LoVo (cell line): Measurements from ENCODE around the gene AMOTL1.

ENCODE experiments used
- DNase-seq: peaks from one replicate; pipeline ENCODE4 v3.0.0-alpha.2; 2016; ENCODE audit warnings: low spot score

Gene AMOTL1

DNA sequence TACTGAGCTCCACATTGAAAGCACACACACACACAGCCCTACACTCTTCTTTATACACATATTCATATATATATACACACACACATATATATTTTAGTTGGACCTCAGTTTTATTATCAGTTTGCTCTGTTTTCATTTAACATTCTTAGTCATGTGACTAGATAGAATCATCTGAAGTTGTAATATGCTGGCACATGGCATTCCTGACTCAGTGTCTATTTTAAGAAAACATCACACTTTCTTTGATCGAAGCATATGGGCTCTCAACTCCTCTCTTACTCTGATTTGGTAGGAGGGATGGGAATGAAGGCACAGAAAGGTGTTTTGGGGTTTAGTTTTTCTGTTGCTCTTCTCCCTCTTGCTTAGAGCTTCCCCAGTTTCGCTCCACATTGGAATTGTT lies 24.8 kb downstream of the AMOTL1 start:
- DNase-seq = no peak

DNA sequence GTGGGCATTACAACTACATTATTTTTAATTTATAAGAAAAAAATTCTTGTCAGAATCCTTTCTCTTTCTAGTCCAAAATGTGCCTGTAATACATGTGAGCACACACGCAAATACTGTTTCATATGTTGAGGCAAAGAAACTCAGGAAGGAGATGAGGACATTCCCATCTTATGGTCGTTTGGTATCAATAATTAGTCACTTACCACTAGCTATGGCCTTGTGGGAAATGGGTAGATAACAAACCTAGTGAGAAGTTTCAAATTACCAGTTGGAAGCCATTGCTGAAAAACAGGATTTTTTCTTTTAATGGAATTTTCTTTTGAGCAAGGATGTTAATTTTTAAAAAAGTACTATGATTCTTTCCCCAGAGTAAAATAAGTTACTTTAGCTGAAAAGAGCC lies 25.7 kb downstream of the AMOTL1 start:
- DNase-seq = no peak

DNA sequence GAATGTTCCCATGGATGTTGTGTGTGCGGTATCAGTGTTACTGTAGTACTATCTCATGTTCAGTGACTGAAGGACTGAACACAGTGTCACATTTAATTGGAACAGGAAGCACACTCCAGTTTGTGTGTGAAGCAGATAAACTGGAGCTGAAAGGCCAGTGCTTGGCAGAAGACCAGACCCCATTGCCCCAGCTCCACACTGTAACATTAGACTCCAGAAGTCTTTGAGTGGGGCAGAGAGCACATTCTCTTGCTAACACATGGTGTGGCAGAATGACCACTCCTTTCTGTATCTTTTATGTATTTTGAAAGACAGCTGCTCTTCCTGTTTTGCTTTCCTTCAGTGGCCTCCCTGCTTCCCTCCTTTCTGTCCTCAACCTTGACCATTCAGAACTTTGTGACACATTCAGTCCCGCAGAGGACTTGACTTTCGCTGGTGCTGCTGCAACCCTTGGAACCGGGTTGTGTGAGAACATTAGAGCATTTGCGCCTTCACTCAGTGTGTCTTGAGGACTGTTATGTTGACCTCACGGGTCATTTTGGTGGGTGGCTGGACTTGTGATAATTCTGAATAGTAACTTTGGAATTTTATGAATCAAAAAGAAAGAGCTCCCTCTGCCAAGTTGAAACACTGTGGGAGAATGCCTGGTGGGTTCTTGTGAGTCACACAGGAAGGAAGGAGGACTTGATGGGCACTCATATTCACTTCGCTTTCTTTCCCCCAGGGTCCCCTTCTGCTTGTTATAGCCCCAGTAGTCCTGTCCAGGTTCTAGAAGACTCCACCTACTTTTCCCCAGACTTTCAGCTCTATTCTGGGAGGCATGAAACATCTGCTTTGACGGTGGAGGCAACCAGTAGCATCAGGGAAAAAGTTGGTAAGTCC lies 26.4 kb downstream of the AMOTL1 start:
- no peak for DNase-seq

DNA sequence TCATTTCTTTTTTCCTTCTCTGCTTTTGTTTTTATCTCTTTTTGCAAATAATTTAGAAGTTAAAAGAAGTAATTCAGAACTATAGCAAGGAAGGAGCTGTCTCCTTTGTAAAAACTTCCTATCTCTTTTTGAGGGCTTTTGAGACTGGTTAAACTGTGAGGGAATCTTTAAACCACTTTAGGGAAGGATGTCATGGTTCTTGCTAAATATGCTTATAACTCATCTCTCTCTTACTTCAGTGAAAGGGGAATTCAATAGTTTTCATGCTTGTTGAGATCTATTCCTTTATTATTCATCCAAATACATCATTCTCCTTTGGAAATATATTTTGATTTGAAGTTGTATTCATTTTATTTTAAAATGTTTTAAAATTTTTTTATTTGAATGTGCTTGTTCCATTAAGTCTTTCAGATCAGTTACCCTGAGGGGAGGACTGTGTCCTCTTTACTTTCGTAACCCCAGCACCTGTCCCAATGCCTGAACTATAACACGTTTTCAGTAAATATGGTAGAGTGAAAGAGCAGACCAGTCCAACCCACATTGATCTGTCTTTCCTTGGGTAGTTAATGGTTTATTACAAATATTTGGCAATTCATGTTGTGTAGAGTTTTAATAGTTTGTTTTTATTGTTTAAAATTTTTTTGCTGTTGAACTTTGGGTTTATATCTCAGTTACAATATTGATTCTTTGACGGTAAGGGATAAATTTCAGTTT lies 27.5 kb downstream of the AMOTL1 start:
- no peak for DNase-seq

DNA sequence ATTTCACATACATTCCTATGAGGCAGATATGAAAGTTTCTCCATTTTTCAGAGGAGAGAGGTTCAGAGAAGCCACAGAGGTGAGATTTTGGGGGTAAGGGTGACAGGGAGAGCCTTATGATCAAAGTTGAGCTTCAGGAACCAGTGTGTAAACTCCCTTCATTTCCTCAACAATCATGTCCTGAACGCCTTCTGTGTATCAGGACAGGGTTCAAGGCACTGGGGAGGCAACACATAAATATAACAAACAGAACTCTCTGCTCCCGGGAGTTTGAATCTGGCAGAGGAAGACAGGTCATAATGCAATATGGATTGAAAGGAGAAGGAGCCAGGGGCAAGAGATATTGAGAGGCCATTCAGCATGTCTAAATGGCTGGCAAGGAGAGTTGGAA lies 28.0 kb downstream of the AMOTL1 start:
- no peak for DNase-seq

DNA sequence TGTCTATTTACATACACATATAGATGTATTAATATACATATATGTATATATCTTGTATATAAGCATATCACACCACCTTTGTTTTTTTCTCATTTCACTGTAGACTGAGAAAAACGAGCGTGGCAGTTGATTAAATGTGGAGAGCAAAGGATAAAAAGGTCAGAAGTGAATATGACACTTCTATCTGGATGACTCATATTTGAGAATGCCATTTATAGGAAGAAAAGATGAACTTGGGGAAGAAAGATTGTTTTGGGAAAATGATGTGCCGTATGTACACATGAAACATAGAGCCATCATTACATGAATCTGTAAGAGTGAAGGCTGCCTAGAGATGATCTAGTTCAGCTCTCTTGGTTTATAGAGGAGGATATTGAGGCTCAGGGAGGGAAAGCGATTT lies 28.7 kb downstream of the AMOTL1 start:
- no peak for DNase-seq

DNA sequence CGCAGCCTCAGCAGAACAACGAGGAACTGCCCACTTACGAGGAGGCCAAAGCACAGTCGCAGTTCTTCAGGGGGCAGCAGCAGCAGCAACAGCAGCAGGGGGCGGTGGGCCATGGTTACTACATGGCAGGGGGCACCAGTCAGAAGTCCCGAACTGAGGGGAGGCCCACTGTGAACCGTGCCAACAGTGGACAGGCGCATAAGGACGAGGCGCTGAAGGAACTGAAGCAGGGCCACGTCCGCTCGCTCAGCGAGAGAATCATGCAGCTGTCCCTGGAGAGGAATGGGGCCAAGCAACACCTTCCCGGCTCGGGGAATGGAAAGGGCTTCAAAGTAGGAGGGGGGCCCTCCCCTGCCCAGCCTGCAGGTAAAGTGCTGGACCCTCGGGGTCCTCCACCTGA lies 31.6 kb downstream of the AMOTL1 start:
- no peak for DNase-seq

DNA sequence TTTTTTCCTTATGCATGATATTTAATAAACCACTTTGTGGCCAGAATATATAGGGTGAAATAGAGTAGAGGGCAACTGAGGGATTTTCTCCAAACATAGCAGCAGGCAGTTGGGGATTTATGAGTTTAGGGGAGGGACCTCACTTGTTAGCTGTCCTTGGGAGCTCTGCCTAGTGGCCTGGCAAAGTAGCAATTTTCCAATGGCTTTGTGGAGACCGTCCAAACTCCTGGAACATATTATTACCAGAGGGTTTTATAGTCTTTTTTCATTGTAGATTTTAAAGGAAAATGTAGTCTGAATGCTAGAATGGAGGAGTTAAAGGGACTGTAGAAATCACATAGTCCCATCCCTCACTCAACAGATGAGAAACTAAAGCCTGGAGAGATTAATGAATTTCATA lies 32.3 kb downstream of the AMOTL1 start:
- DNase-seq = no peak

DNA sequence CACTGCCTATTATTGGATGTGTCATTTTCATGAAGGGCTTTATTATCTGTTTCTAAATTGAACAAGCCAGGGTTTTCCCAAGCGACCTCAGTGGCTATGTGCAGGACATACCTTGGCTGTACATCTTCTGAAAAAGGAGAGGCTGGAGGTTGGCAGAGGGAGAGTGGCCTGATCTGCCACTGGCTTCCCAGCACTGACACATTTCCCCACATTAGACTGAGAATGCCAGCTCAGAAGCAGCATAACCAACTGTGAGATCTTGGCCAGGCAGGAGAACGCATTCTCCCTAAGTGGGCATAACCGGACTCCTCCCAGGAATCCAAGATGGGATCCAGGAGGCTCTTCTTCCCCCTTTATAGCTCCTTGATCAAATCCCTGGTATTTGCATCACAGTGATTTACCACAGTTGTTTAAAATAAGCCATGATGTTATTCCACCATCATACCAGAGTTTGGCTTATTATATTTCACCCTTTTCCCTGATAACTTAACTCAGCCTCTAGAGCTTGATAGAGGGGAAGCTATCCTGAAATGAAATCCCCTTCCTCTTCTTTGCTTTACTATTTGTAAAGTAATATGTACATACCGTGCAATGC lies 33.8 kb downstream of the AMOTL1 start:
- no peak for DNase-seq

DNA sequence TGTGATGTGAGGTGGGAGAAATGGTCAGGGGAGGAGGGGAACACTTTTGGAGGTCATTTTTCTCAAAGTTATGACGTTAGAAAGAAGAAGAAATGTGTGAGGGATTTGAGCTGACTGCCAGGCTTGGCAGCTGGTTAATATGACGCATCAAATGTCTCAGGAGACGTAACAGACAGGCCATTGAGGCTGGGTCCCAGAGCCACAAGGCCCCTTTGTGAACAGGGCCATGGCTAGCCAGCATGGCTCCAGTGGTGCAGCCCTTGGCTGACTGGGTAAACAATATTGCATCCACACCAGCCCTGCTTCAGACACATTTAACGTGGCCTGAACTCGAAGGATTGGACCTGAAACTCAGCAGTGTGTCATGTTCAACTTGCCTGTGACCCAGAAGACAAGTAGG lies 34.3 kb downstream of the AMOTL1 start:
- DNase-seq = no peak

DNA sequence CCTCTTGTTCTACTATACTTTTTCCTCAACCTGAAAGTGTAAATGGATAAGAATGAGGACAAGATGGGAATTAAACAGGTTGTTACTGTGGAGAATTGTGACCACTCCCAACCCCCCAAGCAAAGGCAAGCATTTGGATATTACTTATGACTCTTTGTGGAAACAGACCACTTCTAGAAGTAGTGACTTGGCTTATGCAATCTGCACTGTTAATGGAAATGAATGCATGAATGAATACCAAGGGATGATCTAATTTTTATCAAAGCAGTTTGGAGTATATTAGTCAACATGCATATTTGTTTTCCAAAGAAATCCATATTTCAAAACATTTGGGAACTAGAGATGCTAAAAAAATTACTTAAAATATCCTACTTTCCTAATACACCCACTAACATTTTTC lies 35.3 kb downstream of the AMOTL1 start:
- no peak for DNase-seq

DNA sequence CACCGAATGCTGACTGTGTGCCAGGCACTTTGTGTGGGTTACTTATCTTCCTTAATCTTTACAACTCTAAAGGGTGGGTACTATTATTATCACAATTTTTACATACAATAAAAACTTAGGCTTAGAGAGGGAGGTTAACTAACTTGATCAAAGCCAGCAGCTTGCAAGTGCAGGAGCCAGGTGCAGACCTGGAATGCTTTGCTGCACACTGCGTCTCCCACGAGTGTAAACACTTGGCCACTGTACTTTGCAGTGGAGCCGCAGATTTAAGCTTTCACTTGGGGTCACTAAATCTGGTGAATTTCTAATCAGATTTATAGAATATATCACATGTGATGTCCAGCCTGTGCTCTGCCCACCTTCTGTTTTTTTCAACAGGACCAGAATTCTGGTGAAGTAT lies 36.7 kb downstream of the AMOTL1 start:
- no peak for DNase-seq

DNA sequence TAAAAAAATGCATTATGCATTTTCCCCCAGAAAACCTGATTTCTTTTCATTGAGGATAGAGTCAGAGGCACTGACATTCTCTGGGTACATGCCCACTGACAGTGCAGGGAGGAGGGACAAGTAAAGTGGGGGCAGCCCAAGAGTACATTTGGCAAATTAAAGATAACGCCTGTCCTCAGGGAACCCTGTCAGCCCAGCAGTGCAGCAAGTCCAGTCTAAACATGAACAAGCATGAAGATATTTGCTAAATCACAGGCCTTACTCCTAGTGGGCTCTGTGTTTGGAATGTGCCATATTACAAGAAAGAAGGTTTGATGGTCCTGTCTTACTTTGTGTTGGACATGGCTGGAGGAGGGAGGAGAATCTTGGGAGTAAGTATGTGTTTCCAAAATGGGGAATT lies 37.9 kb downstream of the AMOTL1 start:
- no peak for DNase-seq

DNA sequence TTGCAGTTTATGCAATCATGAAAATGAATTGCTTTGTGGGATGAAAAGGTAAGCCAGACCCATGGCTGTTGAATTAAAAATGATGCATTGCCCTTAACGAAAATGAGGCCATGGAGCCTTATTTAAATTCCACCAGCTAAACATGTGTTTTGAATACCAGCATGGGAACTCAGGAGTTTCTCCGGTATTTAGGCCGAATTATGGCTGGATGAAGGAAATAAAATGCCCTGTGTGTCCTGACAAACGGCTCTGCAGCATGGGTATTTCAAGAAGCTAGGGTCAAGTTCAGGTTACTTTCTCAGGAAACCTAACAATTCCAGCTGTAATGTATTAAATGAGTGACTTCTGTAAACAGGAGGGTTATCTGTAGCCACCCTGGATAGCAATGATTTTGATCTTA lies 38.3 kb downstream of the AMOTL1 start:
- no peak for DNase-seq

DNA sequence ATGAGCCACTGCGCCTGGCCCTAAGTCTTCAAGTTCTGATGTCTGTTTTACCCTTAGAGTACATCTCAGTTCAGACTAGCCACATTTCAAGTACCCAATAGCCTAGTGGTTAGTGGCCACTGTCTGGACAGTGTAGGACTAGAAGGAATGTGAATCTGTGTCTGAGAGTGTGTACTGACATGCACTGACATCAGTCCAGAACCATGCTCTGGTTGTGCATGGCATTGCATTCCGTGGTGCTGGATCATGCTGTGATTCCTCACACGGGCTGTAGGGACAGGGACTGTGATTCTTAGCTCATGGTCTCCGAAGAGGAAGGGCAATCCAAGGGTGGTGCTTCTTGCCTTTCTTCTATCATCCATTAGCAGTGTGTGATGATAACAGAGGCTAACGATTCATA lies 41.1 kb downstream of the AMOTL1 start:
- no peak for DNase-seq

DNA sequence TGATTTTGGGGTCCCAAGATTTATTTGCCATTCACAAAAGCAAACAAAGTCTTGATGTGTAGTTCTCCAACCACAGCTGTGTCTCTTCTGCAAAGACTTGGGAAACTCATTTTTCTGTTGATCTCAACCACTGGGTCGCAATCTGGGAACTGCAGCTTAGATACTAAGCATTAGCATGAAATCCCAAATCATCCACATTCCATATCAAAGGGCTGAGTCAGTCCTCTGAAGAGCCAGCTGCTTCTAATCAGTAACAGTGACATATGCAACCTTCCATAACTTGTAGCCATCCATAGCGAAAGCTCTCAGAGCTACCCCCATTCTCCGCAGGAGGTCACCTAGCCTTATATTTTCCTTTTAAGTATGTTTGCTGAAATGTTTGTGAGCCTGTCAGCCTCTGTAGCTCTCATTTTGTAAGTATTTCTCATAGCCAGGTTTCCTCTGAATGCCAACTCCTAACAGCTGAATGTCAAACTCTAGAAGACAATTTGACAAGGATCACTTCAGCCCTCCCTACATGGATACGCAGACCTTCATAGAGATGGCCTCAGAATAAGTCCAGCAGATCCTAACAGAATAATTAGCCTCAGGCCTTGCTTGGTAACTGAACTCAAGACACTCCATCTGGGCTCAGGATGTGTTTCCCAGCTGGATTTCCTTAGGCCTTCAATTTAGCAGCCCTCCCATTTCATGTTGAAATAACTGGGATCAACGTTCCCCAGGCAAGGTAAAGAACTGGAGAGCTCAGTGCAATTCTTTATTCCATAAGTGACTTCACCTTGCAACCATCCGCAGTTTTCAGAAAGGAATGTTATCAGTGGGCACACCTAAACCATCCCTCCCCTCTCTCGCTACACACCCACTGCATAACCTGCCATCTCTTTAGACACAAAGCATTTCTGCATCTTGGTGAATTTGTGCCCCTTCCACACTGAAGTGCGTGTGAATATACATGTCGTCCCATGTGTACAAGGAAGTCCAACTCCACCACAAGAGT lies 44.9 kb downstream of the AMOTL1 start:
- peak; percentile 26 for DNase-seq

DNA sequence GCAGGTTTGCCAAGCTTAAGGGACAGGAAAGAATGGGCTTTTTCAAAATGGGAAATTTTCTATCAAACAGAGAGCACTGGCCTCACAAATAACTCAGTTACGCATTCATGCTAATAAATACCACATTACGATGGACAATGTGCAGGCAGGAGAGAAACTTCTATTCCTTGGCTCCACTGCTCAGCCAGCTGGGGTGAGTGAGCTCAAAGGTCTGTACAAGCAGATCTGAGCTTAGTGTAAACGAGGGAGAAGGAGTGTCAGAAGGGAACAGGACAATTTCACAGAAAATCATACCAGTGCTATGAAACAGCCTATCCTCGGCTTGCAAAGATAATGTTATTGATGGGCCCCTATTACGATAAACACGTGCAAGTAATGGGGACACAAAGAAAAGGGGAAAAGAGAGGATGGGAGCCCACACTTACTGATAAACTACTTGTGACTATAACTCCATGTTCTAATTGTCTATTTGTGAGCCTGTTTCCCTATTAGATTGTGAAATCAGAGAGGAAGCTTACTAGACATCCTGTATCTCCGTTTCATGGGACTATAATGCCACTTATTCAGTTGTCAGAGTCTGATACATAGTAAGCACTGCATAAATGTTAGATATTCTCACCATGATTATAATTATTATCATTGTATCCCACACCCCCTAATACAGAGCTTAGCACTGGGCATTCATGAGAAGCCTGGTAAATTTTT lies 46.3 kb downstream of the AMOTL1 start:
- no peak for DNase-seq

DNA sequence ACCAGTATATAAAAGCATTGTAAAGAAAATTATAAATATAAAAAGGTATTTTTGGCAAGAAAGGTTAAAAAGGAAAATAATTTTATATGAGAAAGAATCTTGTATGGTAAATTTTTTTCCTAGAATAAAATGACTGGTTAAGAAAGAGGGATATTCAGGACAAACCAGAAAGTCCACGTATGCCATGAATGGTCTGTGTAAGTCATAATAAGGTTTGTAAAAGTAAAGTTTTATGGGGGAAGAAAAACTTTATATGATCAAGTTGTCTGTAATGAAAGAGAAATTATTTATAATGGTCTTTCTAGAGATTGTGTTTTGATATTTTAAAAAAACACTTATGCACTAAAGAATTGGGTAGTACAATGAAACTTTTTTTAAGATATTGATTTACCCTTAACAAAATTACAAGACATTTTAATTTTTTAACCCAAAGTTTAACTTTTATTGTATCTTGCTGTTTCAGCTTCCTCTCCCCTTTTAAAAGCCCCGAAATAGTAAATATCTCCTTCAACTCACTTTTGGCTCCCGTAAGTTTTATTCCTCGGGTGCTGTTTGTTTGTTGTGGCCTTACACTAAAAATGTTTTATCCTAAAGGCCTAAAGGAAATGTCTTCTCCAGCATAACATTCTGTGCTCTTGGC lies 47.7 kb downstream of the AMOTL1 start:
- no peak for DNase-seq

DNA sequence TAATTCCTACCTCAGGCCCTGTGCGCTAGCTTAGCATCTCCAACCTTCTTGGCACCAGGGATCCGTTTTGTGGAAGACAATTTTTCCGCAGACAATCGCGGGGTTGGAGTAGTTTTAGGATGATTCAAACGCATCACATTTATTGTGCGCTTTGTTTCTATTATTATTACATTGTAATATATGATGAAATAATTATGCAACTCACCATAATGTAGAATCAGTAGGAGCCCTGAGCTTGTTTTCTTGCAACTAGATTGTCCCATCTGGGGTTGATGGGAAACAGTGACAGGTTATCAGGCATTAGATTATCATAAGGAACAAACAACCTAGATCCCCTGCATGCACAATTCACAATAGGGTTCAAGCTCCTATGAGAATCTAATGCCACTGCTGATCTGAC lies 52.3 kb downstream of the AMOTL1 start:
- no peak for DNase-seq

DNA sequence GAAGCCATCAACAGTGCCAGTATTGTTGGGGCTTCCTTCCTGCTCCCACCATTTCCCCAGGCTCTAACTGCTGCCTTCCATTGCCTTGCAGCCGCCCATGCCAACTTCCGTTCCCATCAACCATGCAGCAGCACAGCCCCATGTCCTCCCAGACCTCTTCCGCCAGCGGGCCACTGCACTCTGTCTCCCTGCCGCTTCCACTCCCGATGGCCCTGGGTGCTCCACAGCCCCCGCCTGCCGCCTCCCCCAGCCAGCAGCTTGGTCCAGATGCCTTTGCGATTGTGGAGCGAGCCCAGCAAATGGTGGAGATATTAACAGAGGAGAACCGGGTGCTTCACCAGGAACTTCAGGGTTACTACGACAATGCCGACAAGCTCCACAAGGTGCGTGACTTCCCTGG lies 53.3 kb downstream of the AMOTL1 start:
- no peak for DNase-seq

DNA sequence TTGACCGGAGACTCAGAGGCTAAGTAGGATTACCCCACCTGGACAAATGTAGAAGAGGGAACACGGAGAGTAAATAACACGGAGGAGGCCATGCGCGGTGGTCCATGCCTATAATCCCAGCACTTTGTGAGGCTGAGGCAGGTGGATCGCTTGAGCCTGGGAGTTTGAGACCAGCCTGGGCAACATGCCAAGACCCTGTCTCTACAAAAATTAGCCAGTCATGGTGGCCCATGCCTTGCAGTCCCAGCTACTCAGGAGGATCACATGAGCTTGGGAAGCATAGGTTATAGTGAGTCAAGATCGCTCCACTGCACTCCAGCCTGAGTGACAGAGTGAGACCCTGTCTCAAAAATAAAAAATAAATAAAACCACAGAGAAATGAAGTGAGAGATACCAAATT lies 53.9 kb downstream of the AMOTL1 start:
- no peak for DNase-seq
